ENCODE results near the gene DCP1B.

DNA sequence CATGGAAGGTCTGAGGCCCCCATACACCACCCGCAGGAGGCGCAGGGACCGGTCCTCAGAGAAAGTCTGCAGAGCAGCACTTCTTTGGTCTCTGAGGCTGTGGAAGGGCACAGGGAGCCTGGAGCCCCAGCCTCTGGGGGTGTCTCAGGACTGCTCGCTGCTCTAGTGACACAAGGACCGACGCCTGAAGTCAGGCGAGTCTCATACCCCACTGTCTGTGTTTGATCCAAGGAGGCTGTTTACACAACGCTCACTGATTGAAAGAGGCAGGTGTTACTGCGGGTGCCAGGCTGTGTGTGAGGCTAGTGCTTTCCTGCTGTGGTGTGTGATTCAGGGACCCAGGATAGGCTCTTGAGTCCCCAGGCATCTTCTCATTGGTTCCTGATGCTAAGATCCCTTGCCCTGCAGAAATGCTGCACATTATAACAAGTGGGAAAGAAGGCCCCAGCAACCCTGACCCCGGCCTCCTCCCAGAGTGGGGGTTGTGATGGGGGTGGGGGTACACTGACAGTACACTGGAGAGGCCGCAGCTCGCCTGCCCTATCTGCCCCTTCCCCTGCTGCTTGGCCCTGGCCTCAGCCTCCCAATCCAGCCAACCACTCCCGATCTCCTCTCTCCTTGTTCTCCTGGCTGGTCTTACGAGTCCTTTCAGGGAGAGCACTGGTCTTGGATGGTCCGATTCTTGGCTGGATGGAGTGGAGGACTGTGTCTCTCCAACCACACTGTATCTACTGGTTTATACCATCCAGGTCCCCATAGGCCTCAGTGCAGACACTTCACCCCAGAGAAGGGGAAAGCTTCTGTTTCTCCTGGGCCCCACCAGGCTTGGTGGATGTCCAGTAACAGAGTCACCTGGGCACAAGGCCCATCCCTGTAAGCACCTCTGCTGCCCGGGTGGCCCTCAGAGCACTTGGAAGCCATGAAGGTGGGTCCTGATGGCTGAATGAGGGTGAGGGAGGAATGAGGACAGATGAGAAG is 92.4 kb downstream of the DCP1B start:
- no peak for TF ChIP-seq POLR2A (IDR thresholded peaks at IDR 0.05; ENCODE audit: low read depth, low read length)
- TF ChIP-seq, protein P1, sequence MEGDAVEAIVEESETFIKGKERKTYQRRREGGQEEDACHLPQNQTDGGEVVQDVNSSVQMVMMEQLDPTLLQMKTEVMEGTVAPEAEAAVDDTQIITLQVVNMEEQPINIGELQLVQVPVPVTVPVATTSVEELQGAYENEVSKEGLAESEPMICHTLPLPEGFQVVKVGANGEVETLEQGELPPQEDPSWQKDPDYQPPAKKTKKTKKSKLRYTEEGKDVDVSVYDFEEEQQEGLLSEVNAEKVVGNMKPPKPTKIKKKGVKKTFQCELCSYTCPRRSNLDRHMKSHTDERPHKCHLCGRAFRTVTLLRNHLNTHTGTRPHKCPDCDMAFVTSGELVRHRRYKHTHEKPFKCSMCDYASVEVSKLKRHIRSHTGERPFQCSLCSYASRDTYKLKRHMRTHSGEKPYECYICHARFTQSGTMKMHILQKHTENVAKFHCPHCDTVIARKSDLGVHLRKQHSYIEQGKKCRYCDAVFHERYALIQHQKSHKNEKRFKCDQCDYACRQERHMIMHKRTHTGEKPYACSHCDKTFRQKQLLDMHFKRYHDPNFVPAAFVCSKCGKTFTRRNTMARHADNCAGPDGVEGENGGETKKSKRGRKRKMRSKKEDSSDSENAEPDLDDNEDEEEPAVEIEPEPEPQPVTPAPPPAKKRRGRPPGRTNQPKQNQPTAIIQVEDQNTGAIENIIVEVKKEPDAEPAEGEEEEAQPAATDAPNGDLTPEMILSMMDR (conservative IDR thresholded peaks at IDR 0.05; ENCODE audit: low read depth, low read length), result no peak
- TF ChIP-seq MAFK (IDR thresholded peaks at IDR 0.05; ENCODE audit: low read depth, low read length), result no peak
- TF ChIP-seq SMC3 (IDR thresholded peaks at IDR 0.05; ENCODE audit: low read depth, low read length), result no peak
- TF ChIP-seq MXI1 (IDR thresholded peaks at IDR 0.05; ENCODE audit: borderline replicate concordance, low read depth, low read length), result no peak
- TF ChIP-seq NFE2L2 (IDR thresholded peaks at IDR 0.05; ENCODE audit: low read depth, low read length), result no peak
- TF ChIP-seq RAD21 (IDR thresholded peaks at IDR 0.05; ENCODE audit: low read length), result no peak
- TF ChIP-seq CHD1 (IDR thresholded peaks at IDR 0.05; ENCODE audit: low read depth, low read length), result no peak
- TF ChIP-seq MAZ (IDR thresholded peaks at IDR 0.05; ENCODE audit: borderline replicate concordance, low read depth, low read length), result no peak
- no peak for TF ChIP-seq BHLHE40 (IDR thresholded peaks at IDR 0.05; ENCODE audit: low read depth, low read length)
- no peak for TF ChIP-seq RCOR1 (IDR thresholded peaks at IDR 0.05; ENCODE audit: insufficient replicate concordance, low read length)
- TF ChIP-seq, protein P2, sequence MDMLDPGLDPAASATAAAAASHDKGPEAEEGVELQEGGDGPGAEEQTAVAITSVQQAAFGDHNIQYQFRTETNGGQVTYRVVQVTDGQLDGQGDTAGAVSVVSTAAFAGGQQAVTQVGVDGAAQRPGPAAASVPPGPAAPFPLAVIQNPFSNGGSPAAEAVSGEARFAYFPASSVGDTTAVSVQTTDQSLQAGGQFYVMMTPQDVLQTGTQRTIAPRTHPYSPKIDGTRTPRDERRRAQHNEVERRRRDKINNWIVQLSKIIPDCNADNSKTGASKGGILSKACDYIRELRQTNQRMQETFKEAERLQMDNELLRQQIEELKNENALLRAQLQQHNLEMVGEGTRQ (IDR thresholded peaks at IDR 0.05; ENCODE audit: low read depth, low read length), result no peak
- no peak for TF ChIP-seq CEBPB (IDR thresholded peaks at IDR 0.05; ENCODE audit: low read depth, low read length)
- TF ChIP-seq, protein P3, sequence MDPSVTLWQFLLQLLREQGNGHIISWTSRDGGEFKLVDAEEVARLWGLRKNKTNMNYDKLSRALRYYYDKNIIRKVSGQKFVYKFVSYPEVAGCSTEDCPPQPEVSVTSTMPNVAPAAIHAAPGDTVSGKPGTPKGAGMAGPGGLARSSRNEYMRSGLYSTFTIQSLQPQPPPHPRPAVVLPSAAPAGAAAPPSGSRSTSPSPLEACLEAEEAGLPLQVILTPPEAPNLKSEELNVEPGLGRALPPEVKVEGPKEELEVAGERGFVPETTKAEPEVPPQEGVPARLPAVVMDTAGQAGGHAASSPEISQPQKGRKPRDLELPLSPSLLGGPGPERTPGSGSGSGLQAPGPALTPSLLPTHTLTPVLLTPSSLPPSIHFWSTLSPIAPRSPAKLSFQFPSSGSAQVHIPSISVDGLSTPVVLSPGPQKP (IDR thresholded peaks at IDR 0.05; ENCODE audit: borderline replicate concordance, low read depth, low read length), result no peak
